Neural crest cell (in vitro differentiated cells): ENCODE data around the gene TRIO. TPM values are rescaled to one million over a fixed set of nuclear protein-coding genes. Genes with fewer than 3 reads are reported as not detected.

Experiments used
- DNase-seq: peaks from one replicate; pipeline ENCODE4 v3.0.0; 2021; ENCODE audit warnings: low read depth, mixed read lengths, low spot score
- H3K27ac Mint-ChIP-seq: one replicate; pipeline ENCODE4 v1.8.0; 2021; ENCODE audit warnings: mild to moderate bottlenecking, mixed read lengths; ENCODE audit not compliant: unreplicated experiment
- H3K27me3 Mint-ChIP-seq: 2 replicates; pipeline ENCODE4 v1.8.0; 2021; ENCODE audit warnings: low read depth, mild to moderate bottlenecking, mixed read lengths
- H3K36me3 Mint-ChIP-seq: 2 replicates; pipeline ENCODE4 v1.8.0; 2021; ENCODE audit warnings: low read depth, mild to moderate bottlenecking, mixed read lengths
- H3K4me1 Mint-ChIP-seq: 2 replicates; pipeline ENCODE4 v1.8.0; 2021; ENCODE audit warnings: mixed read lengths
- H3K4me3 Mint-ChIP-seq: one replicate; pipeline ENCODE4 v1.8.0; 2021; ENCODE audit warnings: mild to moderate bottlenecking, mixed read lengths
- H3K9me3 Mint-ChIP-seq: 2 replicates; pipeline ENCODE4 v1.8.0; 2021; ENCODE audit warnings: mixed read lengths
- total RNA-seq: library from RNA; stranded (reverse); gene quantifications from 2 replicates; pipeline ENCODE4 v1.2.1, GENCODE V29; 2021
- TF ChIP-seq, protein P1 (sequence below): fragments of 200-600 bp; sonication (generic); conservative IDR thresholded peaks from 2 replicates; pipeline ENCODE4 v1.5.0; 2021; ENCODE audit warnings: antibody characterized with exemption, mild to moderate bottlenecking

Gene TRIO
- total RNA-seq, 1 donor from 2014 or later: 134 TPM

DNA sequence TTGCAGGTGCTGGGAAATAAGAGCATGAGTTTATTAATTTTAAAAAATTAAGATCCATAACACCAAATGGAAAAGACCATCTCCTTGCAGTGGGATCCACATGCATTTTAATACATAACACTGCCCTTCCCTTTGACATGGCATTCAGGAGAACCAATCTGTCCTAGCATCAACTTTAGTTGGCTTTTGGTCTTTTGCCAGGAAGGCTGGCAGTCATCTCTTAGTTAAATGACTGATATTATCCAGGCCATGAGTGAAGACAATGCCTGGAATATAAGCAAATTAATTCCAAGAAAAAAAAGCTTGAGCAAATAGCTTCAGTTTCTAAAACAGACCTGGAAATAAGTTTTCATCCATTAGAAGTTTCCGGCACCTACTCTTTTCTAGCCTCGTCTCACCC lies 383.4 kb downstream of the TRIO start:
- DNase-seq: no peak
- Mint-ChIP-seq H3K4me1 (no peaks in the 10 kb centered on the region), H3K4me3 (no peak overlapping the region), H3K27ac (no peak overlapping the region), H3K36me3 (no peaks in the 10 kb centered on the region), H3K27me3 (no peaks in the 10 kb centered on the region), H3K9me3 (peaks cover 4% of the 10 kb centered on the region)
- TF ChIP-seq, protein P1, sequence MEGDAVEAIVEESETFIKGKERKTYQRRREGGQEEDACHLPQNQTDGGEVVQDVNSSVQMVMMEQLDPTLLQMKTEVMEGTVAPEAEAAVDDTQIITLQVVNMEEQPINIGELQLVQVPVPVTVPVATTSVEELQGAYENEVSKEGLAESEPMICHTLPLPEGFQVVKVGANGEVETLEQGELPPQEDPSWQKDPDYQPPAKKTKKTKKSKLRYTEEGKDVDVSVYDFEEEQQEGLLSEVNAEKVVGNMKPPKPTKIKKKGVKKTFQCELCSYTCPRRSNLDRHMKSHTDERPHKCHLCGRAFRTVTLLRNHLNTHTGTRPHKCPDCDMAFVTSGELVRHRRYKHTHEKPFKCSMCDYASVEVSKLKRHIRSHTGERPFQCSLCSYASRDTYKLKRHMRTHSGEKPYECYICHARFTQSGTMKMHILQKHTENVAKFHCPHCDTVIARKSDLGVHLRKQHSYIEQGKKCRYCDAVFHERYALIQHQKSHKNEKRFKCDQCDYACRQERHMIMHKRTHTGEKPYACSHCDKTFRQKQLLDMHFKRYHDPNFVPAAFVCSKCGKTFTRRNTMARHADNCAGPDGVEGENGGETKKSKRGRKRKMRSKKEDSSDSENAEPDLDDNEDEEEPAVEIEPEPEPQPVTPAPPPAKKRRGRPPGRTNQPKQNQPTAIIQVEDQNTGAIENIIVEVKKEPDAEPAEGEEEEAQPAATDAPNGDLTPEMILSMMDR: no peak

DNA sequence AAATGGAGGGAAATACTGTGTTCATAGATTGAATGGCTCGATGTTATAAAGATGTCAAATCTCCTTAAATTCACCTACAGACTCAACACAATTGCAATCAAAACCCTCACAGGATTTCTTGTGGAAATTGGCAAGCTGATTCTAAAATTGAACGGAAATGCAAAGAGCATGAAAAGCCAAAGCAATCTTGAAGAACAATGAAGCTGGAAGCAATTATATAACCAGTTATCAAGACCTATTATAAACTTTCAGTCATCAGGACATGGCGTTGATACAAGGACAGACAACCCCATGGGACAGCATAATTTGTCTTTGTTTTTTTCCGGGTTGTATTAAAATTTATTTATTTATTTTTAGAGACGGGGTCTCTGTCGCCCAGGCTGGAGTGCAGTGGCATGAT lies 385.0 kb downstream of the TRIO start:
- TF ChIP-seq, protein P1: no peak
- Mint-ChIP-seq H3K4me1 (no peaks in the 10 kb centered on the region), H3K9me3 (no peaks in the 10 kb centered on the region), H3K36me3 (no peaks in the 10 kb centered on the region), H3K4me3 (no peak overlapping the region), H3K27ac (no peak overlapping the region), H3K27me3 (no peaks in the 10 kb centered on the region)
- no peak for DNase-seq

DNA sequence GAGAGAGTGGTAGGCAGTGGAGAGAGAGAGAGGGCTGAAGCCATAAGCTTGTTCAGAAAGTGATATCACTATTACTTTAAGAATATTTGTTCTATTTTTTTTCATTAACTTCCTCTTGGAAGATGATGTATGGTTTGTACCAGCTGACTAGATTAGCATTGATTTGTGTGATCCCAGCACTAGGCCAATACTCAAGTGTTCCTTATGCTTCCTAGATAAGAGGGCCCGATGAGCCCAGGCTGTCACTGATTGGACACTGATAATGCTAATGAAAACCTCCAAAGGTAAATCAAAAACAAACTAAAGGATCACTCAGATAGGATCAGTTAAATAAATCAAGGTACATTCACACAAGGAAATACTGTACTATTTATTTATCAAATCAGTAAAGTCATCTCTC lies 385.8 kb downstream of the TRIO start:
- H3K4me1 Mint-ChIP-seq: no peaks in the 10 kb centered on the region
- no peak for DNase-seq
- no peak overlapping the region for H3K27ac Mint-ChIP-seq
- TF ChIP-seq, protein P1: no peak
- H3K4me3 Mint-ChIP-seq: no peak overlapping the region
- H3K9me3 Mint-ChIP-seq: no peaks in the 10 kb centered on the region
- no peaks in the 10 kb centered on the region for H3K27me3 Mint-ChIP-seq
- no peaks in the 10 kb centered on the region for H3K36me3 Mint-ChIP-seq

DNA sequence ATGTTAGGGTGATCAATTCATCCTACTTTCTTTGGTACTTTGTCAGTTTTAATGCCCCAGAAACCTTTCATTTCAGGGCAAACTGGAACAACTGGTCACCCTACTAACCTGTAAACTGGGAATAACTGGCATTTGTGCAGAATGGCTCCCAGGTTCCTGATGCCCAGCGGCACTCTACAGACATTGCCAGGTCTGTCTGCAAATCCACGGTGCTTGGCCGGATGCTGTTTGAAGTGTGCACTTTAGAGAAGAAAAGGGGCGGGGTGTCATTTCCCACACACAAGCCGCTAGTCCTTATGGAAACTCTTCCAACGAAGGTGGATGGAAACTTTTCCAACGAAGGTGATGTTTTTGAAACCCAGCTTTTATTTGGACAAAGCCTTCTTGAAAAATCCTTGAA lies 388.5 kb downstream of the TRIO start:
- Mint-ChIP-seq H3K36me3 (no peaks in the 10 kb centered on the region), H3K4me3 (no peak overlapping the region), H3K9me3 (no peaks in the 10 kb centered on the region), H3K4me1 (no peaks in the 10 kb centered on the region), H3K27me3 (no peaks in the 10 kb centered on the region), H3K27ac (no peak overlapping the region)
- TF ChIP-seq, protein P1: no peak
- DNase-seq: no peak

DNA sequence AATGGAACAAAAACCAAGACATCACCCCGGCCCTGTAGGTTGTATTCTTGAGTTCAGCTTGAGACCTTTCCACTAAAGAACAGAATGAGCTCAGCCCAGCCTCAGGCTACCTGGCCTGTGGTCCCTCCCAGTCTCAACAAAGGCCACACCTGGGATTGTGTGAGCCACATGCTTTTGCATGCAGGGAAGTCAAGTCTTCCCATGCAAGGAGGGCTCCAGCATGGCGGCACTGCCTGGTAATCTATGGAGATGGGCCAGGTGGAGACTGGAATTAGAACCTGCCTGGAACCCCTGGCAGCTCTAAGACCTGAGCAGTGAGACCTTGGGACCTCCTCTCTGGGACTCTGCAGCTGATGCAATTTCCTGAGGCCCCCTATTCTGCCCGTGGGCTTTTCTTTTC lies 389.0 kb downstream of the TRIO start:
- Mint-ChIP-seq H3K27me3 (no peaks in the 10 kb centered on the region), H3K4me3 (no peak overlapping the region), H3K4me1 (no peaks in the 10 kb centered on the region), H3K9me3 (no peaks in the 10 kb centered on the region), H3K36me3 (no peaks in the 10 kb centered on the region), H3K27ac (no peak overlapping the region)
- TF ChIP-seq, protein P1: no peak
- DNase-seq: no peak

DNA sequence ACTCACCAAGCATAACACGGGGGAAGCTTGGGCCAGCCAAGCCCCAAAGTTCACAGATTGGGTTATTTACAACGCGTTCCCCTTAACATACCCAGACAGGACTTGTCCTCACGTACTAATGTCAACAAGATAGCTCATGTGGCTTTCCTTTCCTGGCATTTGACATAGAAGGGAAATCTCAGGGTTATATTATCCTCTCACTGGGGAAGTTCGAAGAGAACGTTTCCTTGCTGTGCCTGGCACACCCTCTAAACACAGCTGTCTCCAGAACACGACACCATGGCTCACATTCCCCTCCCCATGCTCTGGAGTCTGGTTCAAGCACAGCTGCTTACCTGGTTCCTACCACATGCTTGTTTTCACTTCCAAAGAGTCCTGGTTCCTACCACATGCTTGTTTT lies 391.6 kb downstream of the TRIO start:
- H3K27ac Mint-ChIP-seq: no peak overlapping the region
- H3K9me3 Mint-ChIP-seq: peaks cover 14% of the 10 kb centered on the region
- DNase-seq: no peak
- TF ChIP-seq, protein P1: no peak
- no peak overlapping the region for H3K4me3 Mint-ChIP-seq
- no peaks in the 10 kb centered on the region for H3K4me1 Mint-ChIP-seq
- no peaks in the 10 kb centered on the region for H3K27me3 Mint-ChIP-seq
- H3K36me3 Mint-ChIP-seq: no peaks in the 10 kb centered on the region
